A172 (cell line): ENCODE measurements around the gene SDC4. TPM values are rescaled to one million over a fixed set of nuclear protein-coding genes. Genes with fewer than 3 reads are reported as not detected.

Source experiments
- DNase-seq: peaks from one replicate; pipeline ENCODE4 v3.0.0-alpha.2; 2015; ENCODE audit warnings: low spot score
- total RNA-seq: library from RNA; depleted of rRNA; stranded (reverse); fragments of >200 nt; shearing (Covaris generic); gene quantifications from 2 replicates; pipeline ENCODE4 v1.2.3, GENCODE V29; 2014

Gene SDC4
- total RNA-seq, 1 experiment from 2014 or later, result 42.4 TPM

DNA sequence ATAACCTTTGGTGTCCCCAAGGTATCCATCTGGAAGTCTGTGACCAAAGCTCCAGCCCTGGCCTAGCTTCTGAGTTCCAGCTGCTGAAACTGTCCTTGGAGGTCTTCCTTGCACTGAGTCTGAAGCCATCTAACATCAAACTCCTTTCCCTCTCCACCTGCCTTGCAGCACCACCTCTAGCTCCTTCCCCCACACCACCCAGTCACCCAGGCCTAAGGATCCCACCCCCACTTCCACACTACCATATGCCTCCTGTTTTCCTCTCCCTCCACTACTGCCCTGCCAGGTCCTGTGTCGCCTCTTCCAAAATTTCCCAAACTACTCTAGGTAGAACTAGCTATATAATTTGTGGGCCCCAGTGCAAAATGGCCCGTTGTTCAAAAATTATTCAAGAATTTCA, 29.3 kb downstream of the SDC4 start:
- no peak for DNase-seq

DNA sequence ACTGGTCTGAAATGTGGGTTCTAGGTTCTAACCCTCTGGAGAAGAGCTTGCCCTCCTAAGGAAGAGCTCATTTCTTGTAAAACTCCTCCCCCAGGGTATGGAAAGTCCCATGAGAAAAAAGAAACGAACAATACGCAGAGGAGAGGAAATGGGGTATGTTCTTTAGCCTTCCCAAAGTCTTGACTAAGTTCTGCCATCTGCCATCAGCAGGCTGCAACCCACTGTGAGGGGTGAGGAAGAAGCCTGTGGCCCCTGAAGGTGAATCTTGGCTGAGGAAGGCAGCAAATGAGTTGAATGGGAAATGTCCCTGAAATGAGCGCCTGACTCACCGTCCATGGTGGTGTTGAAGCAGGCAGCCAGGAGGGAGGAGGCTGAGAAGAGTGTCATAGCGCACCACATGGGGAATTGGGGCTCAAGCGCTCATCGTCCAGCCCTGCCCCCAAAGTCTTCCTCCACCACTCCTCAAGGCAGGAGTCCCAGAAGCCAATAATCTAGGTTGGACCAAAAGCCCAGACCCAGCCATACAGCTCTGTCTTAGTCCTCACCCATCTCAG, 29.8 kb downstream of the SDC4 start:
- no peak for DNase-seq

DNA sequence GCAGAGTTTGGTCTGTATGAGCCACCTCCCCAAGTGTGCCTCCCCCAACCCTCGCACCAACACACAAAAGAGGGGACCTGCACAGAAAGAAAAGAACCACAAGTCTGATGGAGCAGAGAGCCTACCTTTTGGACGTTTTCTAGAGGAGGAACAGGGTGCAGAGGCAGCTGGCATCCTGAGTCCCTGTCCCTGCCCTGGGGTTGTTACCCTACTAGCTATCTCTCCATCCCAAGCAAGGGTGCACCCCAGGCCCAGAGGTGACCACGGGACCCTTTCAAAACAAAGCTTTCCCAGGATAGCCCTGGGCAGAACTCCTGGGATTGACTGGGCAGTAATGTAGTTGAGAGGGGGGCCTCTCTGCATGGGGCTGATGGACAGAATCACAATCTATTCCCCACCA, 30.4 kb downstream of the SDC4 start:
- no peak for DNase-seq

DNA sequence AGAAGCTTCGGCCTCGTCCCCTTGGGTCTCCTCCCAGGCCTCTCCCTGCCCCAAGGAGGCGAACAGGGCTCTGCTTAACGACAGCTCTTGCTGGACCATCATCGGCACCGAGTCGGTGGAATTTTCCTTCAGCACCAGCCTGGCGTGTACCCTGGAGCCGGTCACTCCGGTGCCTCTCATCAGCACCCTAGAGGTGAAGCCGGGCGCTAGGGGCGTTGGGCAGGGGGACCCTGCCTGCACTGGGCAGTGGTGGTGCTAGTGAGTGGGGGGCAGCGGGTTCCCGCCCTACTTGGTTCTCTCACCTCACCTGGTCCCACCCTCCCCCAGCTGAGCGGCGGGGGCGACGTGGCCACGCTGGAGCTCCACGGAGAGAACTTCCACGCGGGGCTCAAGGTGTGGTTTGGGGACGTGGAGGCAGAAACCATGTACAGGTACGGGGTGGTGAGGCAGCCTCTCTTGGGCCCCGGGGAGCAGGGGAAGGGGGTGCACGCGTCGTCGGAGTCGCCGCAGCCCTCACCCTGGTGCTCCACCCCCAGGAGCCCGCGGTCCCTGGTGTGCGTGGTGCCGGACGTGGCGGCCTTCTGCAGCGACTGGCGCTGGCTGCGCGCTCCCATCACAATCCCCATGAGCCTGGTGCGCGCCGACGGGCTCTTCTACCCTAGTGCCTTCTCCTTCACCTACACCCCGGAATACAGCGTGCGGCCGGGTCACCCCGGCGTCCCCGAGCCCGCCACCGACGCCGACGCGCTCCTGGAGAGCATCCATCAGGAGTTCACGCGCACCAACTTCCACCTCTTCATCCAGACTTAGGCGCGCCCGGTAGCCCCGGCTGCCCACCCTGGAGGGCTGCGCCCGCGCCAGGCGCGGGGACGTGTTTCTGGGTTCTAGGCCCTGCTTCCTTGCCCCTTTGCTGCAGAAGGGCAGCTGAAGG, 31.8 kb downstream of the SDC4 start:
- DNase-seq, result no peak

DNA sequence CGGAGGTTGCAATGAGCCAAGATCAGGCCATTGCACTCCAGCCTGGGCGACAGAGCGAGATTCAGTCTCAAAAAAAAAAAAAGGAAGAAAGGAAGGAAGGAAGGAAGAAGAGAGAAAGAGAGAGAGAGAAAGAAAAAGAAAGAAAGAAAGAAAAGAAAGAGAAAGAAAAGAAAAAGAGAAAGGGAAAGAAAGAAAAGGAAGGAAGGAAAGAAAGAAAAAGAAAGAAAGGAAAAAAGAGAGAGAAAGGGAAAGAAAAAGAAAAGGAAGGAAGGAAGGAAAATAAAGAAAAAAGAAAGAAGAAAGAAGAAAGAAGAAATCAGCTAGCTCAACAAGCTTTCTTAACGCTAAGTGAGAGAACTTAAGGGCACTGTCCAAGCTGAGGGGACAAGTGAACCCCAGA, 32.6 kb downstream of the SDC4 start:
- no peak for DNase-seq

DNA sequence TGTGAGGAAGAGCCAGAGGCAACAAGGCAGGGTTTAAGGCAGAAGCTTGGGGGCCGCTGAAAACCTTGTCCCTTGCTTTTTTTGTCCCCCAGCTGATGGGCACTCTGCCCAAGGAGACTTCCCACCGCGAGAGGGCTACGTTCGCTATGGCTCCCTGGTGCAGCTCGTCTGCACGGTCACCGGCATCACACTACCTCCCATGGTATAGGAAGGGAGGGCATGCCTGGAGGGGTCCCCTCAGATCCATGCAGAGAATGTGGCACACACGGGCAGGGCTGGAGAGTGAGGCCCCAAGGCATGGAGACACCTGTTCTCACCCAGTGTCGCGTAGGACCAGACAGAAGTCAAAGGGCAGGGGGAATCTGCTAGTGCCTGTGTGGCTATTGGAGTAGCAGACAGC, 34.3 kb downstream of the SDC4 start:
- DNase-seq, result no peak

DNA sequence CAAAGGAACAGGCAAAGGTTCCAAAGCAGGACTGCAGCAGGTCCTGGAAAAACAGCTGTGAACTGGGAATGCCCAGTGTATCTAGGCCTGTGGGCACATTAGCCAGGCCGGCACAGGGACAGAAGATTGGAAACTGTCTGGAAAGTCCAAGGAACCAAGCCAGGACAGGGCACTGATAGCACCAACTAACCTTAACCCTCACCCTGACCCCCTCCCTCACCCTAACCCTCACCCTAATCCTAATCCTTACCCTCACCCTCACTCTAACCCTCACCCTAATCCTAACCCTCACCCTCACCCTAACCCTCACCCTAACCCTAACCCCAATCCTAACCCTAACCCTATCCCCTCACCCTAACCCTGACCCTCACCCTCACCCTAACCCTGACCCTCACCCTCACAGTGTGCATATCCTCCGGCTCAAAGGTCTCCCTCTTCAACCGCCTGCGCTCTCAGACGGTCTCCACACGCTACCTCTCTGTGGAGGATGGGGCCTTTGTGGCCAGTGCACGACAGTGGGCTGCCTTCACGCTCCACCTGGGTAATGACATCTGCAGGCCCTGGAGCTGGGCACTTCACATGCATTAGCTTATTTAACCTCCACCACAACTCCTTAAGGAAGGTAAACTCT, 35.0 kb downstream of the SDC4 start:
- DNase-seq, result no peak

DNA sequence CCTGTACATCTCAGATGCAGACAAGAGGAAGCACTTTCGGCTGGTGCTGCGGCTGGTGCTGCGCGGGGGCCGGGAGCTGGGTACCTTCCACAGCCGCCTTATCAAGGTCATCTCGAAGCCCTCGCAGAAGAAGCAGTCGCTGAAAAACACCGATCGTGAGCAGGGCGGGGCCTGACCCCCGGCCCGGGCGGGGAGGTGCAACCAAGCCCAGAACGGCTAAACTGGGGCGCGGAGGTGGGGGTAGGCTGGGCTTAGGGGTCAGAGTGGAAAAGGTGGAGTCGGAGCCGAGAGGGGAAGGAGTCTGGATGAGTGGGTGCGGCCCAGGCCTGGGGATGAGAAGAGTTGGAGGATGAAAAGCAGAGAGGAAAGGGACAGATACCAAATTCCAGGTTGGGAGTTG, 36.0 kb downstream of the SDC4 start:
- no peak for DNase-seq

DNA sequence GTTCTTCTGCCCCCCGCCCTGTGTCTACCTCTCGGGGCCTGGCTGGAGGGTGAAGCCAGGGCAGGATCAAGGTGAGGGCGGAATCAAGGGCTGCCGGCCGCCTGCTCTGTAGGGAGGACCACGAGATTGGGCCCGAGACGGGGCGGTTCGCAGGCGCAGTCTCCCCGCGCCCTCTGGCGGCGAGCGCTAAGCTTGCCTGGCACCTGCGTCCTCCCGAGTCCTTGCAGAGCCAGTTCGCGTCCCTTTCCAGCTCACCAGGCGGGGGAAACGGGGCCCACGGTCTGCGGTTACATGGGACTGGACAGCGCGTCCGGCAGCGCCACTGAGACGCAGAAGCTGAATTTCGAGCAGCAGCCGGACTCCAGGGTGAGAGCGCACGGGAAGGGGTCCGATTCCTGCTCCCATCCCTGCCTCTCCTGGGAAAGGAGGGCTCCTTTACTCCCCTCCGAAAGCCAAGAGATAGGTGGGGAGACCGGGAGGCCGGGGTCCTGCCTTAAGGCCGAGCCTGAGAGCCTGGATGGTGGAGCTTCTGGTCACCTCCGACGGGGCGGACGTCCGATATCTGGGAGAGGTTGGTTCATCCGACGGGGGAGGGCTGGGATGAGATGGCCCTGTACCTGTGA, 36.5 kb downstream of the SDC4 start:
- DNase-seq, result no peak

DNA sequence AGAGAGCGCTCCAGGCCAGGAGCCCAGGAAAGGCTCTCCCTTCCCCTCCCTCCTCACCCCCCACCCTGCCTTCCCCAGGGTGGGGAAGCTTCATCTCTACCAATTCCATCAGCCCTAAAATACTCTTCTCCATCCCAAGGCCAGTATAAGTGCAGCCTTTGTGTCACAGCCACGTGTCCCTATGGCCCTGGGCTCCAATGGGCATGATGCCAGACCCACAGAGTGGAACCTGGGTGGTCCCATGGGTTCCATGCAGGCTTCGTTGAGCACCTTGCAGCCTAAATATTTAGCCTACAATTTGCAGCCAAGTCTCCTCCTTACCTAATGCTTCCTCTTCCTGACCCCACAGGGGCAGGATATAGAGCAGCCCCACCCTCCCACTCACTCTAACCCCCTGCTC, 39.1 kb downstream of the SDC4 start:
- DNase-seq, result no peak

DNA sequence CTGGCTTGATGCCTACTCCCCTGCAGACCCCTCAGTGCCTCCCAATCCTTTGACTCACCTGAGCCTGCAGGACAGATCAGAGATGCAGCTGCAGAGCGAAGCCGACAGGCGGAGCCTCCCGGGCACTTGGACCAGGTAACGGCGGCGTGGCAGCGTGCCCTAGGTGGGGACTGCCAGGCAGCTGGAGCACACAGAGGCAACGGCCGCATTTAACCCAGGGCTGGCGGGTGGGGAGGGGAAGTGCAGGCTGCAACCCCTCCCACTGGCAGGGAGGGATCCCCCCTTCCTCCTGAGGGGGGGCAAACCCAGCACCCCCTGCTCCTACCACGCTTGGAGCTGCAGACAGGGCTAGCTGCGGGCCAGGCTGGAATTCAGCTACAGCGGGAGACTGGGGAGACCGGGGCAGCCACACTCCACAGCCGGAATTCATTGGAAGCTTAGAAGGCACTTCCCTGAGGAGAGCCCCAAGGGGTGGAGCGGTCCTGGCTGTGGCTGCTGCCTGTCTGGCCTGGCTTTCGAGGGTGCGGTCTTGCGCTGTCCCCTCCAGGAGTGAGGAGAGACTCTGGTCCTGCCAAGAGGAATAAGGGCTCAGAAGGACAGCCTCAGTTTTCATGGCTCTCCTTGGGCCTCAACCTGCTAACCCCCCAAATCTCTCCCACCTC, 40.0 kb downstream of the SDC4 start, which contains the start of gene MATN4:
MATN4 (minus strand) TSS at position 183 of the 662 bp plus-strand sequence. CDS start 2,717 bp downstream, outside the sequence.
- no peak for DNase-seq

DNA sequence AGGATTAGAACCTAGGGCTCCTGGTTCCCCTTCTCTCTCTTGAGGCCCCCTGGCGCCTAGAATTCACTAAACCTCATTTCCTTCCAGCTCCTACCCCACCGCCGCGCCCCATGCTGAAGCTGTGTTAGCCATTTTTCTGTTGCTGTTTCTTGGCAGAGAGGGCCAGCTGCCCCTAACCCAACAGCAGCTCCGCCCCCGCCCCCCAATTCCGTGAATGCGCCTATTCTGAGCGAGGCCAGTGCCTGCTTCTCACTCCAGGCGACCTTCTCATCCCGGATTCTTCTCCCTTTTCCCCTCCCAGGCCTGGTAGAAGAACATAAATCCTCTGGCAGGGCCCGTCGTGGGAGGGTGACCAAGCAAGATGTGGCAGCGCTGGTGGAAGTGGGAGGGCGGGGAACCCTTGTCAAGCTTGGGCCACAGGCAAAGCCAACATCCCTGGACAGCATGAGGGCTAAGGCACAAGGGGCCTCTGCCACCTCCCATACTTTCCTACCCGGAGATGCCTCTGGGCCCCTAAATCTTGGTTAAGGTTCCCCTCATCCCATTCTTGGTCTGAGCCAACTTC, 41.1 kb downstream of the SDC4 start:
- DNase-seq, result no peak

DNA sequence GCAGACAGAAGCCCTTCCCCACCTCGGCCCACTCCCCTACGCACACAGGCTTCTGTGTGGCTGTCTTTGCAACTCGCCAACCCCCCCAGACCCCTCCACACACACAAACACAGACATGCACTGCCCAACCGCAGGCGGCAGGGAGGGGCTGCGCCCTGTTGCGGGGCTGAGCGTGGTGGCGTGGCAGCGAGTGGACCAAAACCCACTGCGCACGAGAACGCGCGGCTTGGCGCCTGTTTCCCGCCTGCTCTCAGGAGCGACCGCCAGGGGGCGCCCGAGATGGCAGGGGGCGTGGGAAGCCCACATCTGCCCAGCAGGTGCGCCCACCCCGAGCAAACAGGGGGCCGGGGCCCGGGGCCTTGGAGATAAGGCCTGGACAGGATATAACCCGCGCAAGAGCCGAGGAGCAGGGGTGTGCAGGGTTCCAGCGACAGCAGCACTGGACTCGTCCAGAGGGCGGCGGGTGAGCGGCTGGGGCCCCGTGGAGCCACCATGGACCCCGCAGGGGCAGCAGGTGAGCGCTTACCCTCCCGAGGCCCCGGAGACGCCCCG, 41.7 kb downstream of the SDC4 start, which contains the start of gene RBPJL:
RBPJL (plus strand) TSS at position 410 of the 552 bp plus-strand sequence; CDS start at position 493, 83 bp downstream.
- DNase-seq, result no peak

DNA sequence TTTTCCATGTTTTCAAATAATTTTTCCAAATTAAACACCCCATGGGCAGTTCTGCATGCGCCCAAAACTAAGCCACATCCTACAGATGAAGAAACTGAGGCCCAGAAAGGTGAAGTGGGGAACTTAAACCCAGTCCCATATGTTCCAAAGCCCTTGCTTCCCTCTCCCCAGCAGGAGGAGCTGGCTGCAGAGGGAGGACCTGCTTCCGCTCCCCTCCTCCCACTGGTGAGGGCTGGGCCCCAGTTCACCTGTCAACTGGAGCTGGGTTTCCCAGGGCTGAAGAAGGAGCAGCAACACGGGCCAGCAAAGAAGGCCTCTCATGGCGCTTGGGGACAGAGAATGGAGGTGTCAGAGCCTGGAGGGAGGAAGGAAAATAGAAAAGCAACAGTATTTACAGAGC, 43.0 kb downstream of the SDC4 start:
- DNase-seq, result no peak

DNA sequence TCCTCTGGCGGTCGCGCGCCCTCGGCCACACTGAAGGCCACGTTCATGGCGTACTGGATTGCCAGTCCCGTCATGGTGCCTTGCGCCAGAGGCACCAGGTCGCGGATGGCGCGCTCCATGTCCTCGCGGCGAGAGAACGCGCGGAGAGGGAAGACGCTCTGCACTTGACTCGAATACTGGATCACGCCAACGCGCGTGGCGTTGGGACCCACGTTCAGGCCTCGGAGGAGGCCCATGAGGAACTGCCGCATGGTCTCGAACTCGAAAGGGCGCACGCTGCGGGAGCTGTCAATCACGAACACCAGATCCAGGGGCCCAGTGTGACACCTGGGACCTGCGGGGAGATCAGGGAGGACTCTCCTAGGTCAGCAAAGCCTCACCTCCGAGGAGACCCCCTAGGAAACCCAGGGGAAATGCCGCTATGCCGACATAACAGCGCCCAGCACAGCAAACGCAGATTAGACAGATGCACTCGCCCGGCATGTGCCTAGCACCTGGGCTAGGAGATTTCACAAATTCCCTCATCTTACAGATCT, 43.7 kb downstream of the SDC4 start:
- DNase-seq, result no peak

DNA sequence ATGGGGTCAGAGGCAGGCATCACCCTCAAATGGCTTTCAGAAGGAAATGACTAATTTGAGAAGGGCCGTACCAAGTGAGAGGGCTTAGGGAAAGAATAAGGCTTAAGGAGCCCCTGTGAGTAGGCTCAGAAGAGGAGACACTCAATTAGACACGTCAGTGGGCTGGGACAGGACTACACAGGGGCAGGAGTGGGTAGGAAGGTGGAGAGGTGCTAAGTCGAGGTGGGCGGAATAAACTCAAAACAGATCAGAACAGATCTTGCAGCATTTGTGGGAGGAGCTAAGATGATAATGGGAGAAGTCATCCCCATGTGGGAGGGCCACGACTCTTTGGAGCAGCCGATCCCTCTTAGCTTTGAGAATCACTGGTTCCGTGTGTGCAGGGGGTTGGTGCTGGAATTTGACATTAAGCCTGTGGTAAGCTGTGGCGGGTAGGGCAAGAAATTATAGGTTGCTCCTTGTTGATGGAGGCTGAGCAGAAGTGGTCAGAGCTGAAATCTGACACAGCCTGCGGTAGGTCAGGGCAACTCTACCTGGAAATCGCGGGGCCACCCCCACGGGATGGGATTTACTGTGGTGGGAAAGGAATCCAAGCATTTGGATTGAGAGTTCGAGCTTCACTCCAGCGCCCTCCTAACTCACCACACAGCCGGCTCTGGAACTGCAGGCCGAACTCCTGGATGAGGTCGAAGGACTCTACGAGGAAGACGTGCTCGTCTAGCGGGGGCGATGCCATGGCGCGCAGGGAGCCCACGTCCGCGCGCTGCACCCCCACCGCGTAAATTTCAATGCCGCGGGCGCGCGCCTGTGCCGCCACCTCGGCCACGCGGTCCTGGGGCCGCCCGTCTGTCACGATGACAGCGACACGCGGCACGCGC, 44.4 kb downstream of the SDC4 start:
- peak; percentile 40 for DNase-seq

DNA sequence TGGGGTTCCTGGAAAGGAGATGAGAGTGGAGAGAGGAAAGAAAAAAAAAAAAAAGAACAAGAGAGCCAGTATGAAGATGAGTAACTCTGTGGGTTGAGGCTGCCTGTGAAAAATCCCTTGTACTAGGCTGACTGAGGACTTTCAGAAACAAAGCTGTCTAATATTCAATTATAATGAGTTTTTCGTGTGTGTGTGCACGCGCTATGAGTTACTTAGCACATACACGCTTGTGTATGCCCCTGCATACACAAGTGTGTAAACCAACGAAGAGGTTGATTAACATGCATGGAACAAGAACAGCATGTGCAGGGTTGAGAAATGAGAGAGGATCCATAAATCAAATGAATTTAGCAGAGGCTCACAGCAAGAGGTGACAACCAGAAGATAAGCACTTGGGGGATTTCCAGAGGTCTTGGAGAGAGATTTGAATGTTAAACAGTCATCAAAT, 46.4 kb downstream of the SDC4 start:
- DNase-seq, result peak; percentile 75

DNA sequence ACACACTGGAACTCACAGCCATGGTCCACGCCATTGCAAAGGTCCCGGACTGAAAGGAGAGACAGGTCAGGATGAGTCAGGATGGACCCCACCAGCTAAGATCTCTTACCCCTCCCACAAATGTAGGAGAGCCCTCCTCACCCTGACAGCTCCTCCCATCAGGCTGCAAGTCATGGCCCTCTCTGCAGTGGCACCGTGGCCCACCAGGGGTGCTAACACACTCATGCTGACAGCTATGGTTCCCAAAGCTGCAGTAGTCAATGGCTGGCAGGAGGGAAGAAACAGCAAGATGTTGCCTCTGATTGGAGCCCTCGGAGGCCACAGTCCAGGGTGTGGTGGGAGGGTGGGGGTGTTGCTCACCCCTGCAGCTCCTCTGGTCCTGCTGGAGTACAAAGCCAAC, 47.3 kb downstream of the SDC4 start:
- DNase-seq, result peak; percentile 67

DNA sequence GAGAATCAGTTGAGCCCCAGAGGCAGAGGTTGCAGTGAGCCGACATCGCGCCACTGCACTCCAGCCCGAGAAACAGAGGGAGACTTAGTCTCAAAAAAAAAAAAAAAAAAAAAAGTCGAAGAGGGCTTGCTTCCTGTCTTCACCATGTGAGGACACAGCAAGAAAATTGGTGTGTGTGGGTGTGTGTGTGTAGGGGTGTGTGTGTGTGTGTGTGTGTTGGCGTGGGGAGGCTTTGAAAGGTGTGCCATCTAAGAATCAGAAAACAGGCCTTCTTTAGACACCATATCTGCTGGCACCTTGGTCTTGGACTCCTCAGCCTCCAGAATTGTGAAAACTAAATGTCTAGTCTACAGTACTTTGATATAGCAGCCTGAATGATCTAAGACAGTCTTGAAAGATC, 48.4 kb downstream of the SDC4 start:
- DNase-seq, result no peak
